ENCODE results near the gene CEP55. TPM values are rescaled to one million over a fixed set of nuclear protein-coding genes. Genes with fewer than 3 reads are reported as not detected.
"Not testable (repeated sequence)": the region's sequence is repeated elsewhere in the genome, so short reads cannot be mapped to it uniquely, and the experiment has no call there.

CEP55 gene
- total and polyA plus RNA-seq, 4 donors, result 1.6 to 3.5 (median 1.8) TPM

GRCh38 chr10:93542358-93542791, 46.0 kb downstream of the CEP55 start:
- Histone ChIP-seq H3K4me3 (no peak overlapping the region), H3K9me3 (ENCODE audit: control insufficient read depth in 4 of 4, insufficient read depth in 3 of 4, low read length in 3 of 4) (no peaks in the 10 kb centered on the region), H3K27me3 (ENCODE audit: control insufficient read depth in 3 of 3, insufficient read depth in 3 of 3, low read length in 2 of 3) (no peaks in the 10 kb centered on the region), H3K9ac (ENCODE audit: insufficient read depth in 1 of 2, low read length in 2 of 2) (no peak overlapping the region), H3K27ac (ENCODE audit: low read depth in 1 of 2, low read length in 1 of 2) (no peak overlapping the region), H3K4me1 (ENCODE audit: control insufficient read depth in 5 of 5, insufficient read depth in 5 of 5, low read length in 5 of 5) (peaks cover 0 to 3% (median 0%) of the 10 kb centered on the region in 5 donors), H3K36me3 (ENCODE audit: control insufficient read depth in 4 of 4, insufficient read depth in 4 of 4, low read length in 4 of 4) (no peaks in the 10 kb centered on the region)
- ATAC-seq (ENCODE audit: insufficient read depth, low FRiP score), result peak; percentile 41
- TF ChIP-seq CTCF (IDR thresholded peaks at IDR 0.05; ENCODE audit: control extremely low read depth, extremely low read depth), result no peak
- peak; percentile 65 to 73 (median 69) for DNase-seq
- 11 to 13% methylated on average over 10 of the region's 10 CpGs for WGBS, 2 donors

GRCh38 chr10:93546995-93547394, 50.6 kb downstream of the CEP55 start:
- H3K4me1 ChIP-seq (ENCODE audit: control insufficient read depth in 5 of 5, insufficient read depth in 5 of 5, low read length in 5 of 5); H3K9me3 ChIP-seq (ENCODE audit: control insufficient read depth in 4 of 4, insufficient read depth in 3 of 4, low read length in 3 of 4); H3K27me3 ChIP-seq (ENCODE audit: control insufficient read depth in 3 of 3, insufficient read depth in 3 of 3, low read length in 2 of 3); ATAC-seq (ENCODE audit: insufficient read depth, low FRiP score); H3K9ac ChIP-seq (ENCODE audit: insufficient read depth in 1 of 2, low read length in 2 of 2); DNase-seq; H3K27ac ChIP-seq (ENCODE audit: low read depth in 1 of 2, low read length in 1 of 2); H3K4me3 ChIP-seq; H3K36me3 ChIP-seq (ENCODE audit: control insufficient read depth in 4 of 4, insufficient read depth in 4 of 4, low read length in 4 of 4): not testable (repeated sequence)
- whole genome bisulfite sequencing, 2 donors, result 89 to 90% methylated on average over 7 to 8 of the region's 8 CpGs

GRCh38 chr10:93547522-93547921, 51.1 kb downstream of the CEP55 start:
- Histone ChIP-seq H3K9ac (ENCODE audit: insufficient read depth in 1 of 2, low read length in 2 of 2) (no peak overlapping the region), H3K27ac (ENCODE audit: low read depth in 1 of 2, low read length in 1 of 2) (no peak overlapping the region), H3K4me3 (no peak overlapping the region), H3K9me3 (ENCODE audit: control insufficient read depth in 4 of 4, insufficient read depth in 3 of 4, low read length in 3 of 4) (no peaks in the 10 kb centered on the region), H3K27me3 (ENCODE audit: control insufficient read depth in 3 of 3, insufficient read depth in 3 of 3, low read length in 2 of 3) (no peaks in the 10 kb centered on the region), H3K36me3 (ENCODE audit: control insufficient read depth in 4 of 4, insufficient read depth in 4 of 4, low read length in 4 of 4) (no peaks in the 10 kb centered on the region), H3K4me1 (ENCODE audit: control insufficient read depth in 5 of 5, insufficient read depth in 5 of 5, low read length in 5 of 5) (no peaks in the 10 kb centered on the region)
- TF ChIP-seq CTCF (IDR thresholded peaks at IDR 0.05; ENCODE audit: control extremely low read depth, extremely low read depth), result no peak
- ATAC-seq (ENCODE audit: insufficient read depth, low FRiP score) (no peak), DNase-seq (no peak)

- Histone ChIP-seq H3K9me3 (ENCODE audit: control insufficient read depth in 4 of 4, insufficient read depth in 3 of 4, low read length in 3 of 4) (no peaks in the 10 kb centered on the region), H3K36me3 (ENCODE audit: control insufficient read depth in 4 of 4, insufficient read depth in 4 of 4, low read length in 4 of 4) (no peaks in the 10 kb centered on the region), H3K4me3 (no peak overlapping the region), H3K9ac (ENCODE audit: insufficient read depth in 1 of 2, low read length in 2 of 2) (no peak overlapping the region), H3K27me3 (ENCODE audit: control insufficient read depth in 3 of 3, insufficient read depth in 3 of 3, low read length in 2 of 3) (no peaks in the 10 kb centered on the region), H3K27ac (ENCODE audit: low read depth in 1 of 2, low read length in 1 of 2) (no peak overlapping the region), H3K4me1 (ENCODE audit: control insufficient read depth in 5 of 5, insufficient read depth in 5 of 5, low read length in 5 of 5) (no peaks in the 10 kb centered on the region)
- TF ChIP-seq CTCF (IDR thresholded peaks at IDR 0.05; ENCODE audit: control extremely low read depth, extremely low read depth), result no peak
- ATAC-seq (ENCODE audit: insufficient read depth, low FRiP score), result no peak
- 88 to 90% methylated on average over 5 of the region's 5 CpGs for WGBS, 2 donors
- no peak for DNase-seq
These were observed 52.1 kb downstream of the CEP55 start for GRCh38 chr10:93548376-93549071.

All from lung (tissue), 12 donors.